Measurements from ENCODE around the gene HAND1.

HAND1 gene

GRCh38 chr5:154477382-154478223 lies 424 bp downstream of the HAND1 start:
- FAIRE-seq: no peak

GRCh38 chr5:154476354-154477205 lies 1.4 kb downstream of the HAND1 start:
- FAIRE-seq: no peak

DNA sequence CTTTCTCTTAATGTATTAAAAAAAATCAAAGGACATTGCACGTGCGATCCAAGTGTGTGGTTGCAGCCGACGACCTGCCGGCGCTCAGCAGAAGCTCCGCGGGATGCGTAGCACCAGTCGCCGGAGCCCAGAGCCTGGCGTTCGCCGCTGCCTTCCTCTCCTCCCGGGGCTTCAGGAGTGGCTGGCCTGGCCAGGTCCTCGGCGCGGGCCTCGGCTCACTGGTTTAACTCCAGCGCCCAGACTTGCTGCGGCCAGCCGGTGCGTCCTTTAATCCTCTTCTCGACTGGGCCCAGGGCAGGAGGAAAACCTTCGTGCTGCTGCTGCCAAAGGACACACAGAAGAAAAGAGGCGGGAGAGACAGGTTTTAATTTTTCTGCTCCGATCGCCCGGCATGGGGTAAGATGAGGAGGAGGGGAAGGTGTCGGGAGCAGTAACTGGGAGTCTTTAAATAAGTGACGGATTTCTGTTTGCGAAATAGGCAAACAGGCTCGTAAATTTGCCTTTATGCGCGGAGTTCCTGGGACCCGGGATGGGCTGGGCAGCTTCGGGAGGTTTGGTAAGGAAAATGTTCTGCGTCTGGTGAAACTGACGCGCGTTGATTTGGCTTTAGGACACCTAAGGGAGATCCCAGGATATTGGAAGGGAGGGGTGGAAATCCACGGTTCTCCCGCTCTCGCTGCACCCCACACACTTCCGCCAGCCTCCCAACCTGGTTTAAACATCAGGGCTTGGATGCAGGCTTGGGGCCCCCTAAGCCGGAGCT lies 2.3 kb downstream of the HAND1 start:
- no peak for FAIRE-seq

- no peak for FAIRE-seq
These were observed 3.4 kb downstream of the HAND1 start for GRCh38 chr5:154474396-154475334.

DNA sequence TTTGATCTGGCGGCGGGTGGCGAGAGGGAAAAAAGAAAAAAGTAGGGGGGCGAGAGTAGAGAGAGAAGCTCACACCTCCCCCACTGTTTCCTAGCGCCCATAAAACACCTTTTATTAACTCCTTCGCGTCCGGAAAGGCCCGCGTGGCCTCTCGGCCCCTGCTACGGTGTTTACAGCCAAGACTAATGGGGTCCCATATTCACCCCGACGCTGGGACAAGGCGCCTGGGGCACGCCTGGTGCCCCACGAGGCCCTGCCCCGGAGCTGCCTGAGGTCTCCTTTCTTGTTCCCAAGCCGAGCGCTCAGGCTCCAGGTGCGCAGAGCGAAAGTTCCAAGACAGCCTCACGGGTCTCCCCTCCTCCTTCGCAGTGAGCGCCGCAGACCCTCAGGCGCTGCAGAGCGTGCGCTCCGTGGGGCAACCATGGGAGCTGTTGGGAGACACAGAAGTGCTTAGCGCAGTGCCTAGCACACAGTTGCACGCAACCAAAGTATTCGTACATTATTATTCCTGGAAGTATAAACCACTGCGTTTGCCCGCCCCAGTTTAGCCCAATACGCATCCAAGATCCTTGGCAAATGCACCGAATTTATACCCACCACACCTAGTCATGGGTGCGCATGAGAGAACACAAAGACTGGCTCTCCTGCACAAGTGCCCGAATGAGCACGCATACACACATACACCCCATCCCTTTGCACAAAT lies 4.3 kb downstream of the HAND1 start:
- no peak for FAIRE-seq

GRCh38 chr5:154472871-154473580 lies 5.0 kb downstream of the HAND1 start:
- no peak for FAIRE-seq

DNA sequence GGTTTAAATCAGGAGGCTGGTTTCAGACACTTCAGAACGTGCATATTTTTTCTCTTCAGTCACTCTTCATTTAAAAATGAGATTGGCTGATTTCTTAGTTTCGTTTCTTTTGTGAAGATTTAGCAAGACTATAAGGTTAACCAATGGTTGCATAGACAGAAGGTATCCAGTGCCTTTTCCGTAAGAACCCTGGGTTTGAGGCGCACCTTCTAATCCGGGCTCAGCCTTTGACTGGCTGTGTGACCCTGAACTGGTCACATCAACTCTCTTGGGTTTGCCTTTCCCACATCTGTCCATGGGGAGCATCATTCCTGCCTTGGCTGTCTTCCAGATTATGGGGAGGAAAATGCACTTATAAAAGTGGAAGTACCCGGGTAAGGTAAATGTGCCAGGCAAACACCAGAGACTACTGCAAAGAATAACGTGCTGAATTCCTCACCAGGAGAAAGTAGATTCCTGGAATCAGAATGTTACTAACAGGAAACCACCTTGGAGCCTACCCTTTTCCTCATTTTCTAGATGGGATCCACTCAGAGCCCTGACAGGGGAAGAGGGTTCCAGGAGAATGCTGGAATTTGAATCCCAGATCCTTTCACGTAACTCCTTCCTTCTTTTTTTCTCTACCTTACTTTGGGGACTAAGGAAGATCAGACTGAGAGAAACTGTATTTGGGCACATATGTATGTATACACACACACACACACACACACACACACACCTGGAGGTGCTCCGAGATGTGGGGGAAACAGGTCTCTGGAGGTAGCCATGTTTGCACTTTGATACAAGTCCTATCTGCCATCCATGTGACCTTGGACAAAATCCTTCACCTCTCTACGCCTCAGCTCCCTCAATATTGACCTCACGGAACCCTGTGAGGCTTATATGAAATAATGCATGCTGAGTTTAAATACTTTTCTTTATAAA lies 6.8 kb downstream of the HAND1 start:
- FAIRE-seq: no peak

DNA sequence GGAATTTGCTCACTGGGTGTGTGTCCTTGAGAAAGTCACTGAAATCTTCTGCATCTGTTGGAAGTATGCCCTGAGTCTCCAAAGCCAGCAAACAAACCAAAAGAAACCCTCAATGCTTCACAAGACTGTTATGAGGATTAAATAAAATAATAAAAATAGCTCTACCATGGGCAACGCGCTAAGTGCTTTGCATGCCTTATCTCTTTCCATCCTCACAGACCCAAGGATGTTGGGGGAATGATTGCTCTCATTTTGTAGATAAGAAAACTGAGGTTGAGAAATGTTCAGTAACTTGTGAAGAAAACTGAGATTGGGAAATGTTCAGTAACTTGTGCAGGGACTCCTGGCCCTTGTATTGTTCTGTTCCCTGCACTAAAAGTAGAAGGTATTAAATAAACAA lies 7.9 kb downstream of the HAND1 start:
- FAIRE-seq: no peak

GRCh38 chr5:154467655-154468354 lies 10.2 kb downstream of the HAND1 start:
- no peak for FAIRE-seq

- FAIRE-seq: no peak
These were observed 11.4 kb downstream of the HAND1 start for GRCh38 chr5:154466671-154467070.

GRCh38 chr5:154466147-154466546 lies 11.9 kb downstream of the HAND1 start:
- no peak for FAIRE-seq

DNA sequence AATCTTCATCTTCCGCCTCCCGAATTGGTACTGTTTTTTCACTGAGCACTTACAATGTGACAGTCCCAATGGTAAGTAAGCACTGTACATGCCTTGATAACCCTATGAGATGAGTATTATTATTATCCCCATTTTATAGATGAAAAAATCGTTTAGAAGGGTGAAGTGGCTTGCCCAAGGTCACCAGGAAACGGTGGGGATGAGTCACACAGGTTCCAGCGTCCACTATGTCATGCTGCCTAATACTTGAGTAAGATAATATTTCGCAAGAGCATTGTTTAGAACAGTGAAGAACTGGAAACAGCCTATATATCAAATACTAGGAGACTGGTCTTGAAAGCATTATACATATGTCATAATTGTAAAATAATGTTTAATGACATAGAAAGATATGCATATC lies 12.9 kb downstream of the HAND1 start:
- no peak for FAIRE-seq

- FAIRE-seq: no peak
These were observed 13.6 kb downstream of the HAND1 start for GRCh38 chr5:154464438-154464837.

DNA sequence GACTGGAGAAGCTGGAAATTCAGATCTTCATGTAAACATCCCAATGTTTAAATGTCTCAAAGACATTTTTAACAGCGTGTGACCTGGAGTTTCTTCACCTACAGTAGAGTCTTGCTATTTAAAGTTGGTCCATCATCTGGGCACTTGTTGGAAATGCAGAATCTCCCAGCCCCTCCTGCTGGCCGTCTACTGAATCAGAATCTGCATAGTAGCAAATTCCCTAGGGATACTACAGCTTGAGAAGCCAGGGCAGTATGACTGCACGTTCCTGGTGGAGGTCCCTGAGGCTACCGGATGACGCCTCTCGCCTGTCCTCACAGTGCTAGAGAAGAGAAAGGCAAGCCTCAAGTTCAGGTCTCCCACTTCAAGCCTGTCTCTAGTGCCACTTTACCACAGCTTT lies 16.5 kb downstream of the HAND1 start:
- no peak for FAIRE-seq

GRCh38 chr5:154460172-154460571 lies 17.9 kb downstream of the HAND1 start:
- no peak for FAIRE-seq

DNA sequence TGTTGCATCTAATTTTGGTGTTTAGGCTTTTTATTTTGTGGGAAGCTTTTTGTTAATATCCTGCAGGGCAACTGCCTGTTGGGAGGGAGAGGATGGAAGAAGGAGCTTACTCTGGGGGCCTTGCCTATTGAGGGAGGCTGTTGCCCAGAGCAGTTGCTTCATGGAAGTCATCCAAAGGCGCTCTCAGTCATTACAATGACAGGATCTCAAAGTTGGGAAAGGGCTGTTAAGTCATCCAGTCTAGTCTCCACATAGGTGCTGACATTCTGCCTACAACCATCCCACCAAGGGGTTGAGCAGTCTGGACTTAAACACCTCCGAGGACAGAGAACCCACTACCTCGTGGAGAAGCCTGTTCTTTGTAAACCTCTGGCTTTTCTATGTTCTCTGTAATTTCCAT lies 19.0 kb downstream of the HAND1 start:
- FAIRE-seq: no peak

DNA sequence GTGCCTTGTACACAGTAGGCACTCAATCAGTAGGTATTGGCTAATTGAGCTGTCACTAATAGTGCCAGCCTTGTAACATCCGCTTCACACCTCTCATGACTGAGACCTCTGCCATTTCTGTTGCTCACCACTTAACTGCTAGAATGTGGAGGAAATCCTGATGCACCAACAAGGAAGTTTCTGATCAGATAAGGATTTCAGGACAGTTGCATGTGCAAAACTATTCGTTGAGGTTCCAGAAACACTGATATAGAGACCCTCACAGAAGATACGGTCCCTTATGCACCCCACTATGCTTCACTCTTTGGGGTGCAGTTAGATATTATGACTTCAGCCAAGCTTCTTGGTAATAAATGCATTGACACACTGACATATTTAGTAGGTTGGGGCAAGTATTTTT lies 21.5 kb downstream of the HAND1 start:
- no peak for FAIRE-seq

DNA sequence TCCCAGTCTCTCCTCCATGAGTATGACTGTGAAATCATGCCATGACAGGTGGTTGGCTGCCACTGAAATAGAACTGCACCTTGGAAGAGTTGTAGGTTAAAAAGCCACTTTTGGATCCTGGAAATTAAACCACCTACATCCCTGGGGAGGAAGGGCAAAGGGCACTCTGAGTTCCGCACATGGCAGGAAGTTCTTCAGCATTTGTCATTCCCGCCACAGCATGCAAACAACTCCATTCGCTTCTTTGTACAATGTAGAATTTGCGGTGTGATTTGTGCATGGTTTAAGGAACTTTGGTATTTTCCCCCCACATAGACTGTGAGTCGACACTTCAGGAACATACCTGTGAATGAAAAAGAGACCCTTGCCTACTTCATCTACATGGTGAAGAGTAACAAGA lies 22.4 kb downstream of the HAND1 start:
- FAIRE-seq: no peak

- no peak for FAIRE-seq
These were observed 26.1 kb downstream of the HAND1 start for GRCh38 chr5:154451957-154452356.
